Glutamatergic neuron (in vitro differentiated cells): ENCODE measurements around the gene CALHM6. TPM values are rescaled to one million over a fixed set of nuclear protein-coding genes. Genes with fewer than 3 reads are reported as not detected.

ENCODE experiments used
- DNase-seq: peaks from one replicate; pipeline ENCODE4 v3.0.0; 2022
- H3K27ac Mint-ChIP-seq: one replicate; pipeline ENCODE4 v1.8.0; 2020; ENCODE audit warnings: mild to moderate bottlenecking, mixed read lengths, inconsistent platforms; ENCODE audit not compliant: unreplicated experiment
- H3K27me3 Mint-ChIP-seq: one replicate; pipeline ENCODE4 v1.8.0; 2020; ENCODE audit warnings: mild to moderate bottlenecking, moderate library complexity, mixed read lengths, inconsistent platforms; ENCODE audit not compliant: unreplicated experiment
- H3K36me3 Mint-ChIP-seq: one replicate; pipeline ENCODE4 v1.8.0; 2020; ENCODE audit warnings: mild to moderate bottlenecking, mixed read lengths, inconsistent platforms; ENCODE audit not compliant: unreplicated experiment
- H3K4me1 Mint-ChIP-seq: one replicate; pipeline ENCODE4 v1.8.0; 2020; ENCODE audit warnings: mild to moderate bottlenecking, low read depth, mixed read lengths, inconsistent platforms; ENCODE audit not compliant: unreplicated experiment
- H3K4me3 Mint-ChIP-seq: one replicate; pipeline ENCODE4 v1.8.0; 2020; ENCODE audit warnings: mild to moderate bottlenecking, mixed read lengths, inconsistent platforms; ENCODE audit not compliant: unreplicated experiment
- H3K9me3 Mint-ChIP-seq: one replicate; pipeline ENCODE4 v1.8.0; 2020; ENCODE audit warnings: mild to moderate bottlenecking, moderate library complexity, mixed read lengths, inconsistent platforms; ENCODE audit not compliant: unreplicated experiment
- CTCF ChIP-seq: fragments of 200-600 bp; sonication (generic); IDR thresholded peaks from one replicate; pipeline ENCODE4 v1.5.0; 2021; ENCODE audit not compliant: partially characterized antibody, unreplicated experiment
- total RNA-seq: library from RNA; stranded (reverse); fragmentation: NEBNext Ultra II Directional; extraction: Animal tissue kit (Norgen Biotek cat#: 25700); gene quantifications from one replicate; pipeline ENCODE4 v1.2.1, GENCODE V29; 2021; ENCODE audit not compliant: unreplicated experiment

CALHM6 gene
- total RNA-seq, 1 donor from 2014 or later: not detected

DNA sequence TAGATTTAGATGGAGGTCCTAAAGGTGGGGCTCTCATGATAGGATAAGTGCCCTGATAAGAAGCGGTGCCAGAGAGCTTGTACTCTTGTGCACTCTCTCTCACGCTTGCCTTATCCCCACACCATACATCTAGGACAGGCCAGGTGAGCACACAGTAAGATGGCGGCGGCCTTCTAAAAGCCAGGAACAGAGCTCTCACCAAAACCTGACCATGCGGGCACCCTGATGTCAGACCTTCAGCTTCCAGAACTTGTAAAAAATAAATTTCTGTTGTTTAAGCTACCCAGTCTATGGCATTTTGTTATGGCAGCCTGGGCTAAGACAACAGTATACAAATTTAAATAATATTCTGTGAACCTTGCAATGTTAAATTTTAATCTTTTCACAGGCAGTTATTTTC, 40.8 kb upstream of the CALHM6 start:
- no peaks in the 10 kb centered on the region for H3K36me3 Mint-ChIP-seq
- no peak overlapping the region for H3K4me3 Mint-ChIP-seq
- no peaks in the 10 kb centered on the region for H3K9me3 Mint-ChIP-seq
- H3K27ac Mint-ChIP-seq: no peak overlapping the region
- no peak for TF ChIP-seq CTCF
- H3K27me3 Mint-ChIP-seq: no peaks in the 10 kb centered on the region
- no peaks in the 10 kb centered on the region for H3K4me1 Mint-ChIP-seq
- DNase-seq: no peak

DNA sequence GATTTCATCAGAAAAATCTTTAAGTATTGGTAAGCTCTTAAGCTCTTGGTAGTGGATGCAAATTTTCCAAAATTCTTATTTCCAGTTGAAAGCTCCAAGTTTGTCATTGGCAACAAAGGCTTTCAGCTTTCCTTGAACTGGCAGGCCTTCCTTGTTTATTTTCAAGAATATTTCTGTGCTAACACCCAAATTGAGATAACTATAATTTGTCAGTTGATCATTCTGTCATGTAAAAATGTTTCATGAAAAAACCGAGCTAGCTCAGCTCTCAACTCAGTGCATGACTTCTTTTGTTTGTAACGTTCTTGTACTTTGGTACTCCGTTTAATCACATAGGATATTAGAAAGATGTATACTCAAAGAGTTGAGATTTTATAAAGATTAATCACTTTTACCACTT, 38.9 kb upstream of the CALHM6 start:
- H3K4me1 Mint-ChIP-seq: no peaks in the 10 kb centered on the region
- no peak overlapping the region for H3K27ac Mint-ChIP-seq
- TF ChIP-seq CTCF: no peak
- DNase-seq: no peak
- no peaks in the 10 kb centered on the region for H3K27me3 Mint-ChIP-seq
- H3K4me3 Mint-ChIP-seq: no peak overlapping the region
- no peaks in the 10 kb centered on the region for H3K9me3 Mint-ChIP-seq
- H3K36me3 Mint-ChIP-seq: no peaks in the 10 kb centered on the region

- Mint-ChIP-seq H3K27ac (no peak overlapping the region), H3K4me1 (no peaks in the 10 kb centered on the region), H3K27me3 (no peaks in the 10 kb centered on the region), H3K4me3 (no peak overlapping the region), H3K9me3 (no peaks in the 10 kb centered on the region), H3K36me3 (no peaks in the 10 kb centered on the region)
- no peak for TF ChIP-seq CTCF
- no peak for DNase-seq
Measured at GRCh38 chr6:116424001-116424400, 37.2 kb upstream of the CALHM6 start.

DNA sequence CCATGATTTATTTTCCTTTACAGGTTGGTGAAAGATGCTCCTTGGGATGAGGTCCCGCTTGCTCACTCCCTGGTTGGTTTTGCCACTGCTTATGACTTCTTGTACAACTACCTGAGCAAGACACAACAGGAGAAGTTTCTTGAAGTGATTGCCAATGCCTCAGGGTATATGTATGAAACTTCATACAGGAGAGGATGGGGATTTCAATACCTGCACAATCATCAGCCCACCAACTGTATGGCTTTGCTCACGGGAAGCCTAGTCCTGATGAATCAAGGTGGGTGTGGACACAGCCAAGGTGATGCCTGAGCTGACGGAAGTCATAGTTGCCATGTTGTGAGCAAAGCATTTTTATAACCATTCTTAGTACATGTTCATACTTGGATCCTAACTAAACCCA, 34.6 kb upstream of the CALHM6 start:
- Mint-ChIP-seq H3K36me3 (no peaks in the 10 kb centered on the region), H3K27ac (no peak overlapping the region), H3K4me3 (no peak overlapping the region), H3K4me1 (no peaks in the 10 kb centered on the region), H3K27me3 (no peaks in the 10 kb centered on the region), H3K9me3 (no peaks in the 10 kb centered on the region)
- DNase-seq: no peak
- TF ChIP-seq CTCF: no peak

DNA sequence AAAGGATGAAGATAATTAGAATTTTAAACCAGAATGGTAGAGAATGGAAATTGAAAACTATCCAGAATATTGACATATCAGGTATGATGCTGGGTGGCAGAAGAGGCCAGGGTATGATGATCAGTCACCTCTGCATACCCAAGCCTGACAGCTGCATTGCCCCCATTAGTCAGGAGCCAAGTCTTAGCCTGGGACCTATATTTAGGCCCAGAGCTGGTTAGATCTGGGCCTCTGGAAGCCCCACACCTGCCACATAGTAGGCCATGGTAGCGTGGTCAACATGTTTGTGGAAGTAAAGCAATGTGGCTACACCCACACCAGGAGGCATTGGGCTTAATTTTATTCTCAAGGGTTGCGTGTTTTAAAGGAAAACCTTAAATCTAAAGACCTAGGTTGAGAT, 32.1 kb upstream of the CALHM6 start:
- Mint-ChIP-seq H3K36me3 (no peaks in the 10 kb centered on the region), H3K27ac (no peak overlapping the region)

More for the DNA sequence above, 32.1 kb upstream of the CALHM6 start:
- Mint-ChIP-seq H3K27me3 (no peaks in the 10 kb centered on the region), H3K9me3 (no peaks in the 10 kb centered on the region), H3K4me1 (no peaks in the 10 kb centered on the region), H3K4me3 (no peak overlapping the region)
- no peak for TF ChIP-seq CTCF
- DNase-seq: no peak
